SH-SY5Y (cell line): Measurements from ENCODE around the gene MYO5C.

ENCODE experiments used
- GATA2 ChIP-seq: IDR thresholded peaks from 2 replicates; pipeline ENCODE4 v1.6.1; 2011; ENCODE audit warnings: mild to moderate bottlenecking, low read depth, low read length
- GATA3 ChIP-seq: IDR thresholded peaks from 2 replicates; pipeline ENCODE4 v1.6.1; 2011; ENCODE audit warnings: low read depth, mild to moderate bottlenecking, low read length, moderate library complexity

- no peak for TF ChIP-seq GATA2
- TF ChIP-seq GATA3 = no peak
These were observed 89.2 kb downstream of the MYO5C start for GRCh38 chr15:52206446-52206845.
